NB4 (cell line): ENCODE data around the gene ADAMTS12.

Source experiments
- DNase-seq: peaks from one replicate; pipeline ENCODE4 v3.0.0; 2010; ENCODE audit warnings: low read depth
- H3K4me3 ChIP-seq: one replicate; pipeline ENCODE4 v1.5.1; 2011; ENCODE audit warnings: mild to moderate bottlenecking, low read depth, low read length, moderate library complexity
- CTCF ChIP-seq: IDR thresholded peaks from one replicate; pipeline ENCODE4 v1.5.1; 2012; ENCODE audit warnings: low read depth, low read length
- MAX ChIP-seq: IDR thresholded peaks from 2 replicates; pipeline ENCODE4 v1.6.1; 2011; ENCODE audit warnings: low read depth, low read length
- MYC ChIP-seq: IDR thresholded peaks from 2 replicates; pipeline ENCODE4 v1.6.1; 2011; ENCODE audit warnings: low read depth, low read length
- POLR2A ChIP-seq: IDR thresholded peaks from 2 replicates; pipeline ENCODE4 v1.6.1; 2011; ENCODE audit warnings: mild to moderate bottlenecking; ENCODE audit not compliant: insufficient read length; ENCODE audit errors: extremely low read depth

ADAMTS12 gene

GRCh38 chr5:33637011-33637410 lies 254.8 kb downstream of the ADAMTS12 start:
- TF ChIP-seq MYC (no peak), POLR2A (no peak), CTCF (no peak), MAX (no peak)
- no peak overlapping the region for H3K4me3 ChIP-seq
- no peak for DNase-seq

- DNase-seq: no peak
- no peak overlapping the region for H3K4me3 ChIP-seq
- TF ChIP-seq POLR2A: no peak
- no peak for TF ChIP-seq MAX
- TF ChIP-seq MYC: no peak
- no peak for TF ChIP-seq CTCF
Observed at GRCh38 chr5:33635582-33635981, 256.2 kb downstream of the ADAMTS12 start.

- TF ChIP-seq MYC (no peak), MAX (no peak), CTCF (no peak), POLR2A (no peak)
- DNase-seq: no peak
- no peak overlapping the region for H3K4me3 ChIP-seq
Observed at GRCh38 chr5:33633699-33634098, 258.1 kb downstream of the ADAMTS12 start.

- no peak for DNase-seq
- H3K4me3 ChIP-seq: no peak overlapping the region
- TF ChIP-seq CTCF (no peak), POLR2A (no peak), MYC (no peak), MAX (no peak)
Observed at GRCh38 chr5:33631786-33632185, 260.0 kb downstream of the ADAMTS12 start.

GRCh38 chr5:33631139-33631538 lies 260.7 kb downstream of the ADAMTS12 start:
- DNase-seq: no peak
- no peak for TF ChIP-seq MAX
- TF ChIP-seq POLR2A: no peak
- no peak for TF ChIP-seq MYC
- no peak for TF ChIP-seq CTCF
- H3K4me3 ChIP-seq: no peak overlapping the region

- no peak for TF ChIP-seq CTCF
- no peak for TF ChIP-seq POLR2A
- no peak for TF ChIP-seq MYC
- no peak for TF ChIP-seq MAX
- no peak overlapping the region for H3K4me3 ChIP-seq
- no peak for DNase-seq
Observed at GRCh38 chr5:33629999-33630398, 261.8 kb downstream of the ADAMTS12 start.
